HepG2 (cell line): Measurements from ENCODE around the gene UBE3A. TPM values are rescaled to one million over a fixed set of nuclear protein-coding genes. Genes with fewer than 3 reads are reported as not detected.

Experiments used
- ATAC-seq: fragments of 200-7000 bp; cut with Tn5 transposase; 3 replicates; pipeline ENCODE4 v1.9.1; 2020; ENCODE audit warnings: mild to moderate bottlenecking, moderate library complexity
- BruUV-seq: library from RNA; stranded (reverse); fragments of 400-500 nt; replicated peaks from 2 replicates; lab custom pipeline; 2021; lab: Mats Ljungman, UMichigan
- CTCF ChIA-PET: fragments of 300-600 bp; formaldehyde crosslinking; extraction: SDS; loops from one replicate; lab custom pipeline; 2021; ENCODE audit warnings: low total read pairs, inconsistent platforms, low intra/inter-chr PET ratio; lab: Yijun Ruan, JAX
- POLR2A ChIA-PET: fragments of 350-600 bp; sonication (Branson Sonifier 250); formaldehyde crosslinking; loops from one replicate; lab custom pipeline; 2020; ENCODE audit warnings: antibody characterized with exemption, inconsistent platforms; lab: Yijun Ruan, JAX
- DNase-seq: peaks from one replicate; pipeline ENCODE4 v3.0.0-alpha.2; 2015; ENCODE audit warnings: low spot score
- FAIRE-seq: peaks from 3 replicates; lab custom pipeline; 2011; peaks lifted over from hg19 to GRCh38; lab: Jason Lieb, UNC
- H2AFZ ChIP-seq: one replicate; pipeline ENCODE4 v1.6.1; 2011; ENCODE audit warnings: low read length, inconsistent platforms
- H3K27ac ChIP-seq: fragments of 300-600 bp; 3 replicates; pipeline ENCODE4 v1.8.0; 2011; ENCODE audit warnings: mixed run types, mild to moderate bottlenecking, mixed read lengths, low read length, inconsistent platforms; ENCODE audit not compliant: insufficient read depth; ENCODE audit errors: extremely low read length
- H3K27me3 ChIP-seq, 2 experiments: fragments of 200-600 bp in 1 of 2; 2 replicates in 1 of 2; 3 replicates in 1 of 2; pipeline versions ENCODE4 v1.6.0 to v1.8.0; 2011; ENCODE audit warnings: low read length in 2 of 2, mild to moderate bottlenecking in 2 of 2, moderate library complexity in 2 of 2, inconsistent platforms in 1 of 2; ENCODE audit not compliant: insufficient read depth in 2 of 2, control insufficient read depth in 1 of 2
- H3K36me3 ChIP-seq, 2 experiments: fragments of 200-600 bp in 1 of 2; replicated peaks in 1 of 2; 2 replicates in 1 of 2; 3 replicates in 1 of 2; pipeline versions ENCODE4 v1.5.1 to v1.8.0; 2011; ENCODE audit warnings: low read length in 2 of 2, inconsistent platforms in 1 of 2; ENCODE audit not compliant: insufficient read depth in 2 of 2, control insufficient read depth in 1 of 2
- H3K4me1 ChIP-seq: 2 replicates; pipeline ENCODE4 v1.5.1; 2012; ENCODE audit warnings: low read length, inconsistent platforms; ENCODE audit not compliant: insufficient read depth
- H3K4me2 ChIP-seq: 2 replicates; pipeline ENCODE4 v1.6.0; 2011; ENCODE audit warnings: low read depth, low read length, inconsistent platforms
- H3K4me3 ChIP-seq, 3 experiments: fragments of 200-600 bp in 1 of 3; sonication (generic), shearing (Covaris generic) in 1 of 3; replicated peaks in 1 of 3; 2 replicates each; pipeline ENCODE4 v1.5.1; 2011 to 2016; ENCODE audit warnings: low read length in 3 of 3, inconsistent platforms in 2 of 3, low read depth in 2 of 3, mild to moderate bottlenecking in 2 of 3, control low read depth in 1 of 3, mixed read lengths in 1 of 3; ENCODE audit not compliant: insufficient read depth in 1 of 3
- H3K79me2 ChIP-seq: one replicate; pipeline ENCODE4 v1.6.1; 2011; ENCODE audit warnings: low read length, inconsistent platforms; ENCODE audit not compliant: insufficient read depth
- H3K9ac ChIP-seq: 2 replicates; pipeline ENCODE4 v1.6.0; 2011; ENCODE audit warnings: mild to moderate bottlenecking, low read depth, low read length, inconsistent platforms; ENCODE audit not compliant: insufficient read depth
- H3K9me3 ChIP-seq: 2 replicates; pipeline ENCODE4 v1.5.1; 2012; ENCODE audit warnings: mild to moderate bottlenecking, low read length
- H4K20me1 ChIP-seq: 2 replicates; pipeline ENCODE4 v1.6.0; 2011; ENCODE audit warnings: inconsistent platforms, mild to moderate bottlenecking, low read length, moderate library complexity; ENCODE audit not compliant: insufficient read depth
- HDAC6 ChIP-seq: fragments of 200-600 bp; sonication (generic); IDR thresholded peaks from 2 replicates; pipeline ENCODE4 v1.7.0; 2017; ENCODE audit warnings: mild to moderate bottlenecking, antibody characterized with exemption, low read length, low read depth
- HES4 ChIP-seq: sonication (generic); formaldehyde crosslinking; IDR thresholded peaks from 2 replicates; pipeline ENCODE4 v1.9.0; 2021; ENCODE audit warnings: mild to moderate bottlenecking, missing genetic modification reagents, borderline replicate concordance
- REPIN1 ChIP-seq: sonication (generic); formaldehyde crosslinking; IDR thresholded peaks from 2 replicates; pipeline ENCODE4 v1.8.0; 2022; ENCODE audit warnings: missing genetic modification reagents, low read depth, mild to moderate bottlenecking, borderline replicate concordance
- TBL1XR1 ChIP-seq: fragments of 150-350 bp; IDR thresholded peaks from 2 replicates; pipeline ENCODE4 v1.6.1; 2014; ENCODE audit warnings: borderline replicate concordance, low read length; ENCODE audit not compliant: partially characterized antibody
- ZNF468 ChIP-seq: sonication (generic); formaldehyde crosslinking; IDR thresholded peaks from 2 replicates; pipeline ENCODE4 v1.8.0; 2022; ENCODE audit warnings: mild to moderate bottlenecking, moderate library complexity, missing genetic modification reagents
- ZNF615 ChIP-seq: sonication (generic); formaldehyde crosslinking; IDR thresholded peaks from 2 replicates; pipeline ENCODE4 v1.5.0; 2020; ENCODE audit warnings: mild to moderate bottlenecking, missing genetic modification reagents, borderline replicate concordance
- WGBS: methylation state at CpG from one replicate; pipeline ENCODE4 v1.1.6; 2017; ENCODE audit warnings: low lambda C conversion rate; 5-methylcytosine and 5-hydroxymethylcytosine counted together
- in situ Hi-C: cut with HindIII; loops from 2 replicates; pipeline ENCODE4 v1.10.0; 2017; ENCODE audit warnings: low pct_unique_long_range_greater_than_20kb; ENCODE audit not compliant: extremely low pct_ligation_motif_present
- intact Hi-C: fragments of 100-400 bp; cut with micrococcal nuclease; formaldehyde crosslinking; loops from one replicate; pipeline ENCODE4 v1.10.0; 2022; ENCODE audit not compliant: unreplicated experiment
- polyA plus RNA-seq, 8 experiments: library from polyadenylated mRNA; depleted of rRNA in 3 of 8; stranded (reverse) in 7 of 8; unstranded in 1 of 8; fragments of >200 nt; fragmentation: Illumina TruSeq in 4 of 8; extraction: Trizol in 4 of 8; gene quantifications; 2 replicates each; pipeline versions ENCODE4 v1.2.1 to v1.2.3, GENCODE V29; 2011 to 2016; ENCODE audit warnings: low read depth in 4 of 8, missing spikeins in 1 of 8, mixed read lengths in 1 of 8; ENCODE audit not compliant: insufficient read depth in 1 of 8
- total RNA-seq, 5 experiments: library from RNA; depleted of rRNA; stranded (reverse); fragments of >200 nt; fragmentation: Illumina TruSeq; extraction: Trizol; gene quantifications; 2 replicates each; pipeline ENCODE4 v1.2.3, GENCODE V29; 2016; ENCODE audit warnings: low read depth in 1 of 5
- TF ChIP-seq, protein P1 (sequence below): sonication (generic); formaldehyde crosslinking; IDR thresholded peaks from 2 replicates; pipeline ENCODE4 v1.8.1; 2023; ENCODE audit warnings: missing genetic modification reagents, inconsistent platforms, borderline replicate concordance
- TF ChIP-seq, protein P2 (sequence below): sonication (generic); formaldehyde crosslinking; IDR thresholded peaks from 2 replicates; pipeline ENCODE4 v1.4.0; 2020; ENCODE audit warnings: mild to moderate bottlenecking, low read depth, missing genetic modification reagents
- TF ChIP-seq, protein P3 (sequence below): sonication (generic); formaldehyde crosslinking; IDR thresholded peaks from 2 replicates; pipeline ENCODE4 v1.5.0; 2020; ENCODE audit warnings: mild to moderate bottlenecking, missing genetic modification reagents, borderline replicate concordance
- TF ChIP-seq, protein P4 (sequence below): fragments of 450-650 bp; IDR thresholded peaks from 2 replicates; pipeline ENCODE4 v1.6.1; 2017
- TF ChIP-seq, protein P5 (sequence below): sonication (generic); formaldehyde crosslinking; IDR thresholded peaks from 2 replicates; pipeline ENCODE4 v1.4.0; 2020; ENCODE audit warnings: mild to moderate bottlenecking, missing genetic modification reagents, borderline replicate concordance

The UBE3A gene
- total and polyA plus RNA-seq, 2 of the 13 experiments (the other 11 are each of a cell fraction or from before 2014, with no cell fraction given), result 17.3 to 80.5 TPM

DNA sequence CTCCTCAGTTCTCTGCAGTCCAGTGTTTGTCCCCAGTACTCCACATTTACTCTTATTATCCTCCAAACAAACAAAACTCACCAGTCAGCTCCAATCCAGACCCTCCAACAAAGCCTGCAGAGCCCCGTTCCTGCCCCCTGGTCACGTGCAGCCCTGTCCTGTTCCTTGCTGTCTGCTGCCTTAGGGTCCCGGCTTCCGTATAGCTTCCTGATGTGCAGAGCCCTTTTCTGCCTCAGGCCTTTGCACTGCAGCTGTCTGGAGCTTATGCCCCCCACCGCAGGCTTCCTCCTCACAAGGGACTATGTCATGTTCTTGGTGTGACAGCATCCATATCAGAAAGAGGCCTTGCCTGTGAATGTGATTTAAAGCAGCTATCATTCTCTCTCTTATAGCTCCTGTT lies 39.0 kb upstream of the UBE3A start:
- Histone ChIP-seq H2AFZ (no peak overlapping the region), H3K4me3 (no peak overlapping the region), H3K36me3 (no peaks in the 10 kb centered on the region), H3K9me3 (no peaks in the 10 kb centered on the region), H3K27me3 (no peaks in the 10 kb centered on the region; a peak in 1 of 5 replicates), H4K20me1 (no peaks in the 10 kb centered on the region), H3K4me2 (no peak overlapping the region), H3K27ac (no peak overlapping the region), H3K4me1 (no peaks in the 10 kb centered on the region), H3K9ac (no peak overlapping the region), H3K79me2 (no peaks in the 10 kb centered on the region)
- WGBS, result 19% methylated on average over 5 of the region's 5 CpGs
- intact Hi-C loops (no loop called here), in situ Hi-C loops (no loop called here)
- DNase-seq, result no peak
- no TSS peak for BruUV-seq
- no peak for ATAC-seq
- FAIRE-seq, result no peak
- CTCF ChIA-PET, result no interaction called here
- POLR2A ChIA-PET, result no interaction called here
- no peak for TF ChIP-seq ZNF615 (CRISPR knock-in tag)
- TF ChIP-seq, protein P1, sequence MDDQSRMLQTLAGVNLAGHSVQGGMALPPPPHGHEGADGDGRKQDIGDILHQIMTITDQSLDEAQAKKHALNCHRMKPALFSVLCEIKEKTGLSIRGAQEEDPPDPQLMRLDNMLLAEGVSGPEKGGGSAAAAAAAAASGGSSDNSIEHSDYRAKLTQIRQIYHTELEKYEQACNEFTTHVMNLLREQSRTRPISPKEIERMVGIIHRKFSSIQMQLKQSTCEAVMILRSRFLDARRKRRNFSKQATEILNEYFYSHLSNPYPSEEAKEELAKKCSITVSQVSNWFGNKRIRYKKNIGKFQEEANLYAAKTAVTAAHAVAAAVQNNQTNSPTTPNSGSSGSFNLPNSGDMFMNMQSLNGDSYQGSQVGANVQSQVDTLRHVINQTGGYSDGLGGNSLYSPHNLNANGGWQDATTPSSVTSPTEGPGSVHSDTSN (CRISPR knock-in tag), result no peak
- no peak for TF ChIP-seq HDAC6
- TF ChIP-seq, protein P2, sequence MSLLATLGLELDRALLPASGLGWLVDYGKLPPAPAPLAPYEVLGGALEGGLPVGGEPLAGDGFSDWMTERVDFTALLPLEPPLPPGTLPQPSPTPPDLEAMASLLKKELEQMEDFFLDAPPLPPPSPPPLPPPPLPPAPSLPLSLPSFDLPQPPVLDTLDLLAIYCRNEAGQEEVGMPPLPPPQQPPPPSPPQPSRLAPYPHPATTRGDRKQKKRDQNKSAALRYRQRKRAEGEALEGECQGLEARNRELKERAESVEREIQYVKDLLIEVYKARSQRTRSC (CRISPR knock-in tag), result no peak
- TF ChIP-seq, protein P3, sequence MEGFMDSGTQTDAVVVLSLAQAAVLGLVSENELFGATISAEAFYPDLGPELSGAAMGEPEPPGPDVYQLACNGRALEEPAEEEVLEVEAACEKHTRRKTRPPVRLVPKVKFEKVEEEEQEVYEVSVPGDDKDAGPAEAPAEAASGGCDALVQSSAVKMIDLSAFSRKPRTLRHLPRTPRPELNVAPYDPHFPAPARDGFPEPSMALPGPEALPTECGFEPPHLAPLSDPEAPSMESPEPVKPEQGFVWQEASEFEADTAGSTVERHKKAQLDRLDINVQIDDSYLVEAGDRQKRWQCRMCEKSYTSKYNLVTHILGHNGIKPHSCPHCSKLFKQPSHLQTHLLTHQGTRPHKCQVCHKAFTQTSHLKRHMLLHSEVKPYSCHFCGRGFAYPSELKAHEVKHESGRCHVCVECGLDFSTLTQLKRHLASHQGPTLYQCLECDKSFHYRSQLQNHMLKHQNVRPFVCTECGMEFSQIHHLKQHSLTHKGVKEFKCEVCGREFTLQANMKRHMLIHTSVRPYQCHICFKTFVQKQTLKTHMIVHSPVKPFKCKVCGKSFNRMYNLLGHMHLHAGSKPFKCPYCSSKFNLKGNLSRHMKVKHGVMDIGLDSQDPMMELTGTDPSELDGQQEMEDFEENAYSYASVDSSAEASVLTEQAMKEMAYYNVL, result no peak
- no peak for TF ChIP-seq REPIN1 (CRISPR knock-in tag)
- no peak for TF ChIP-seq ZNF468 (CRISPR knock-in tag)
- TF ChIP-seq, protein P4, sequence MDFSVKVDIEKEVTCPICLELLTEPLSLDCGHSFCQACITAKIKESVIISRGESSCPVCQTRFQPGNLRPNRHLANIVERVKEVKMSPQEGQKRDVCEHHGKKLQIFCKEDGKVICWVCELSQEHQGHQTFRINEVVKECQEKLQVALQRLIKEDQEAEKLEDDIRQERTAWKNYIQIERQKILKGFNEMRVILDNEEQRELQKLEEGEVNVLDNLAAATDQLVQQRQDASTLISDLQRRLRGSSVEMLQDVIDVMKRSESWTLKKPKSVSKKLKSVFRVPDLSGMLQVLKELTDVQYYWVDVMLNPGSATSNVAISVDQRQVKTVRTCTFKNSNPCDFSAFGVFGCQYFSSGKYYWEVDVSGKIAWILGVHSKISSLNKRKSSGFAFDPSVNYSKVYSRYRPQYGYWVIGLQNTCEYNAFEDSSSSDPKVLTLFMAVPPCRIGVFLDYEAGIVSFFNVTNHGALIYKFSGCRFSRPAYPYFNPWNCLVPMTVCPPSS, result no peak
- TF ChIP-seq, protein P5, sequence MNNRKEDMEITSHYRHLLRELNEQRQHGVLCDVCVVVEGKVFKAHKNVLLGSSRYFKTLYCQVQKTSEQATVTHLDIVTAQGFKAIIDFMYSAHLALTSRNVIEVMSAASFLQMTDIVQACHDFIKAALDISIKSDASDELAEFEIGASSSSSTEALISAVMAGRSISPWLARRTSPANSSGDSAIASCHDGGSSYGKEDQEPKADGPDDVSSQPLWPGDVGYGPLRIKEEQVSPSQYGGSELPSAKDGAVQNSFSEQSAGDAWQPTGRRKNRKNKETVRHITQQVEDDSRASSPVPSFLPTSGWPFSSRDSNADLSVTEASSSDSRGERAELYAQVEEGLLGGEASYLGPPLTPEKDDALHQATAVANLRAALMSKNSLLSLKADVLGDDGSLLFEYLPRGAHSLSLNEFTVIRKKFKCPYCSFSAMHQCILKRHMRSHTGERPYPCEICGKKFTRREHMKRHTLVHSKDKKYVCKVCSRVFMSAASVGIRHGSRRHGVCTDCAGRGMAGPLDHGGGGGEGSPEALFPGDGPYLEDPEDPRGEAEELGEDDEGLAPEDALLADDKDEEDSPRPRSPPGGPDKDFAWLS (CRISPR knock-in tag), result no peak
- TF ChIP-seq HES4 (CRISPR knock-in tag), result no peak
- no peak for TF ChIP-seq TBL1XR1
